Measurements from ENCODE around the gene SLC30A4. TPM values are rescaled to one million over a fixed set of nuclear protein-coding genes. Genes with fewer than 3 reads are reported as not detected.

Gene SLC30A4
- total RNA-seq, 4 donors from 2014 or later = 7.2 to 27.0 (median 11.3) TPM

DNA sequence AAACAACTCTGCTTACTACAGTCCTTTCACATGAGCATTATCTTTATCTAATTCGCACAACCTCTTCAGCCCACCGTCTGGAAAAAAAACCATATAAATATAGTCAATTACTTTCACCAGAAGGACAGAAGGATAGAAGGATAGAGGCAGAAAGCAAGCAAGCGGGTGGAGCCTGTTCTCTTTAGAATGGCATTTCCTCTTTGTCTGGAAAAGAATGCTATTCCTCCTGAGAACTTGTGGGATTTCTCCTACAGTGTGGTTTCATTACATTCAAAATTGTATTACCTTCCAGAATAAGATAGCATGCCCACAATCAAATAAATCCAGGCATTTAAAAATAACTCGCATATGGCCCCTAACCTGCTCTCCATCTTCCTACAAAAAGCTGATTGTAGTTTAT is 23.1 kb downstream of the SLC30A4 start:
- H3K27ac ChIP-seq = no peak overlapping the region
- H3K27me3 ChIP-seq = no peaks in the 10 kb centered on the region
- H3K36me3 ChIP-seq = no peaks in the 10 kb centered on the region
- no peak for TF ChIP-seq POLR2A (IDR thresholded peaks at IDR 0.05)
- TF ChIP-seq, protein P1, sequence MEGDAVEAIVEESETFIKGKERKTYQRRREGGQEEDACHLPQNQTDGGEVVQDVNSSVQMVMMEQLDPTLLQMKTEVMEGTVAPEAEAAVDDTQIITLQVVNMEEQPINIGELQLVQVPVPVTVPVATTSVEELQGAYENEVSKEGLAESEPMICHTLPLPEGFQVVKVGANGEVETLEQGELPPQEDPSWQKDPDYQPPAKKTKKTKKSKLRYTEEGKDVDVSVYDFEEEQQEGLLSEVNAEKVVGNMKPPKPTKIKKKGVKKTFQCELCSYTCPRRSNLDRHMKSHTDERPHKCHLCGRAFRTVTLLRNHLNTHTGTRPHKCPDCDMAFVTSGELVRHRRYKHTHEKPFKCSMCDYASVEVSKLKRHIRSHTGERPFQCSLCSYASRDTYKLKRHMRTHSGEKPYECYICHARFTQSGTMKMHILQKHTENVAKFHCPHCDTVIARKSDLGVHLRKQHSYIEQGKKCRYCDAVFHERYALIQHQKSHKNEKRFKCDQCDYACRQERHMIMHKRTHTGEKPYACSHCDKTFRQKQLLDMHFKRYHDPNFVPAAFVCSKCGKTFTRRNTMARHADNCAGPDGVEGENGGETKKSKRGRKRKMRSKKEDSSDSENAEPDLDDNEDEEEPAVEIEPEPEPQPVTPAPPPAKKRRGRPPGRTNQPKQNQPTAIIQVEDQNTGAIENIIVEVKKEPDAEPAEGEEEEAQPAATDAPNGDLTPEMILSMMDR (IDR thresholded peaks at IDR 0.05) = no peak
- DNase-seq = no peak
- no peaks in the 10 kb centered on the region for H3K9me3 ChIP-seq
- no peak overlapping the region for H3K4me3 ChIP-seq
- no peaks in the 10 kb centered on the region for H3K4me1 ChIP-seq
- intact Hi-C loops (cut with DNase I; ENCODE audit: low total_unique reads) = no loop called here

DNA sequence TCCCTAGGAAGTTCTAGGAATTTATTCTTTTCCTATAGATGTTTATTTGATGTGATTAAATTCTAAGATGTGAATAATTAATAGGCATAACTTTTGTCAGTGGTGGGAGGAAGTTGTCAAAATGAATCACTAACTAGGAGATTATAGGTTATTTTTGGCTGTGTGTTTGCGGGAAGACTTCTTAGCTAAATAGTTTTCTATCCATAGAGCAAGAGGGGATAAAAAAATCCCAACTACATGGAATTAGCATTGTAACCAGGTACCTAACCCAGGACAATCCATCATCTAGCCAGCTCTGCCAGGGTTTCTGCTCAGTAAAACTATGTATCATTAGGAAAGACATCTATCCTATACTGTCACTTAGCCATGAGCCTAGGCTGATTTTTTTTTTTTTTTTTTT is 23.9 kb downstream of the SLC30A4 start:
- Histone ChIP-seq H3K36me3 (no peaks in the 10 kb centered on the region), H3K9me3 (no peaks in the 10 kb centered on the region), H3K27ac (no peak overlapping the region), H3K27me3 (no peaks in the 10 kb centered on the region), H3K4me1 (no peaks in the 10 kb centered on the region), H3K4me3 (no peak overlapping the region)
- DNase-seq = no peak
- intact Hi-C loops (cut with DNase I; ENCODE audit: low total_unique reads) = no loop called here
- TF ChIP-seq POLR2A (IDR thresholded peaks at IDR 0.05) = no peak
- TF ChIP-seq, protein P1 (IDR thresholded peaks at IDR 0.05) = no peak

GRCh38 chr15:45497261-45497660 is 25.3 kb downstream of the SLC30A4 start:
- TF ChIP-seq, protein P1 (IDR thresholded peaks at IDR 0.05) = no peak
- TF ChIP-seq POLR2A (IDR thresholded peaks at IDR 0.05) = no peak
- intact Hi-C loops (cut with DNase I; ENCODE audit: low total_unique reads) = no loop called here
- Histone ChIP-seq H3K36me3 (no peaks in the 10 kb centered on the region), H3K4me1 (no peaks in the 10 kb centered on the region), H3K27ac (no peak overlapping the region), H3K9me3 (no peaks in the 10 kb centered on the region), H3K27me3 (no peaks in the 10 kb centered on the region), H3K4me3 (no peak overlapping the region)
- no peak for DNase-seq

GRCh38 chr15:45496658-45497057 is 25.9 kb downstream of the SLC30A4 start:
- TF ChIP-seq POLR2A (IDR thresholded peaks at IDR 0.05) = no peak
- TF ChIP-seq, protein P1 (IDR thresholded peaks at IDR 0.05) = no peak
- no peaks in the 10 kb centered on the region for H3K4me1 ChIP-seq
- H3K4me3 ChIP-seq = no peak overlapping the region
- no peaks in the 10 kb centered on the region for H3K27me3 ChIP-seq
- intact Hi-C loops (cut with DNase I; ENCODE audit: low total_unique reads) = no loop called here
- H3K9me3 ChIP-seq = no peaks in the 10 kb centered on the region
- no peak overlapping the region for H3K27ac ChIP-seq
- no peaks in the 10 kb centered on the region for H3K36me3 ChIP-seq
- DNase-seq = no peak

- Histone ChIP-seq H3K27me3 (no peaks in the 10 kb centered on the region), H3K36me3 (no peaks in the 10 kb centered on the region), H3K4me3 (no peak overlapping the region), H3K9me3 (no peaks in the 10 kb centered on the region), H3K4me1 (no peaks in the 10 kb centered on the region), H3K27ac (no peak overlapping the region)
- TF ChIP-seq POLR2A (IDR thresholded peaks at IDR 0.05) = no peak
- TF ChIP-seq, protein P1 (IDR thresholded peaks at IDR 0.05) = no peak
- intact Hi-C loops (cut with DNase I; ENCODE audit: low total_unique reads) = no loop called here
- no peak for DNase-seq
These were observed 27.0 kb downstream of the SLC30A4 start for GRCh38 chr15:45495588-45495987.

All from uterus (tissue), 4 donors.